BLaER1 treated with 17β-estradiol and CSF1 and Interleukin-3, amounts not matched to agents 10 nM and 100 nM (cell line): Measurements from ENCODE around the gene EFS.

Experiments used
- H3K27ac ChIP-seq, 11 experiments: shearing (Covaris generic); formaldehyde crosslinking; 2 replicates each; pipeline ENCODE4 v1.8.1; 2022
- H3K27me3 ChIP-seq, 11 experiments: shearing (Covaris generic); formaldehyde crosslinking; 2 replicates each; pipeline ENCODE4 v1.8.1; 2022
- H3K36me3 ChIP-seq, 11 experiments: shearing (Covaris generic); formaldehyde crosslinking; 2 replicates each; pipeline ENCODE4 v1.8.1; 2022
- H3K4me1 ChIP-seq, 10 experiments: shearing (Covaris generic); formaldehyde crosslinking; 2 replicates each; pipeline ENCODE4 v1.8.1; 2022
- H3K4me2 ChIP-seq, 11 experiments: shearing (Covaris generic); formaldehyde crosslinking; 2 replicates each; pipeline ENCODE4 v1.8.1; 2022
- H3K4me3 ChIP-seq, 10 experiments: shearing (Covaris generic); formaldehyde crosslinking; 2 replicates each; pipeline ENCODE4 v1.8.1; 2022
- H3K9ac ChIP-seq, 11 experiments: shearing (Covaris generic); formaldehyde crosslinking; 2 replicates each; pipeline ENCODE4 v1.8.1; 2022
- H3K9me3 ChIP-seq, 11 experiments: shearing (Covaris generic); formaldehyde crosslinking; replicated peaks in 1 of 11; 2 replicates each; pipeline ENCODE4 v1.8.1; 2022
- H4K20me1 ChIP-seq, 11 experiments: shearing (Covaris generic); formaldehyde crosslinking; 2 replicates each; pipeline ENCODE4 v1.8.1; 2022
- Cebpa-rat ChIP-seq, 11 experiments: shearing (Covaris generic); IDR thresholded peaks; 2 replicates each; pipeline ENCODE4 v1.8.1; 2022

The EFS gene

DNA sequence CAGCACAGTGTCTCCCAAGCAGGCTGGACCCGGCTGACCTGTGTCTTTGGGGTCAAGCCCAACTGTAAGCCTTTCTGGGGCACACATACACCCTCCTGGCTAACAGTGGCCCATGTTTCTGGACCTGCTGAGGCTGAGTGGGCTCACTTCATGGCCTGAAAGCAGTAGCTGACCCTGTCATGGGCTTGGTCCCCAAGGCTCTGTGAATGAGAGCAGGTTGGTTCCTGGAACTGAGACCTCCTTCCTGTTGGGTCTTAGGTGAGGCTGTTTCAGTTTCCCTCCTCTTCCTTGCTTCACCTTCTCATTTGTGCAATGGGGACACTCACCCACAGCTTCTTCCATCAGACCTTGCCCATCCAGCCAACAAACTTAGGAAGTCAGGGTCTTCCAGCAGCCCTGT, 6.9 kb upstream of the EFS start:
- TF ChIP-seq Cebpa-rat (IDR thresholded peaks at IDR 0.05) = no peak
- peaks cover 9 to 15% (median 12%) of the 10 kb centered on the region in 10 experiments; a peak in 19 of 20 replicates for H3K4me1 ChIP-seq
- no peak overlapping the region for H3K9ac ChIP-seq
- H3K4me2 ChIP-seq = no peak overlapping the region
- H3K4me3 ChIP-seq = no peak overlapping the region
- no peak overlapping the region for H3K27ac ChIP-seq
- no peaks in the 10 kb centered on the region; a peak in 1 of 22 replicates for H3K27me3 ChIP-seq
- no peaks in the 10 kb centered on the region for H4K20me1 ChIP-seq
- H3K36me3 ChIP-seq = no peaks in the 10 kb centered on the region
- H3K9me3 ChIP-seq = no peaks in the 10 kb centered on the region

DNA sequence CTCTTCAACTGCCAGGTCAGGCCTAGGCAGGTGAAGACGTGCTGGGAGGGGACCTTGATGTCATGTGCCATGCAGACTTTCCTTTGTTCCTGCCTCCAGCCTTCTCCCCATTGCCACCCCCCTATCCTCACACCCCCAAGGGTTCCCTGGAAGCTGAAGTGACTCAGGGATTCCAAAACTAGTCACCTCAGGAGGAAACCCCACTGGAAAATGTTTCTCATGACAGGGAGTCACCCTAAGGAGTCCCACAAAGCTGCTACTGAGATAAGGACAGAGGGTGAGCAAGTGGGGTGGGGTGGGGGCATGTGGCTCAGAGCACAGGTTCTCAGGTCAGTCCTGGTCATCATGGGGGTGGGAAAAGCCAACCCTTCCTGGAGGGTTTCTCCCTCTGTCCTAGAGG, 5.2 kb upstream of the EFS start:
- Histone ChIP-seq H3K9me3 (peaks cover 0 to 8% (median 6%) of the 10 kb centered on the region in 11 experiments; a peak in 8 of 22 replicates), H3K9ac (no peak overlapping the region), H3K27me3 (peaks cover 0 to 9% (median 8%) of the 10 kb centered on the region in 11 experiments; a peak in 18 of 22 replicates), H4K20me1 (no peaks in the 10 kb centered on the region), H3K4me1 (no peaks in the 10 kb centered on the region), H3K4me2 (no peak overlapping the region), H3K4me3 (no peak overlapping the region), H3K36me3 (no peaks in the 10 kb centered on the region), H3K27ac (no peak overlapping the region)
- no peak for TF ChIP-seq Cebpa-rat (IDR thresholded peaks at IDR 0.05)

DNA sequence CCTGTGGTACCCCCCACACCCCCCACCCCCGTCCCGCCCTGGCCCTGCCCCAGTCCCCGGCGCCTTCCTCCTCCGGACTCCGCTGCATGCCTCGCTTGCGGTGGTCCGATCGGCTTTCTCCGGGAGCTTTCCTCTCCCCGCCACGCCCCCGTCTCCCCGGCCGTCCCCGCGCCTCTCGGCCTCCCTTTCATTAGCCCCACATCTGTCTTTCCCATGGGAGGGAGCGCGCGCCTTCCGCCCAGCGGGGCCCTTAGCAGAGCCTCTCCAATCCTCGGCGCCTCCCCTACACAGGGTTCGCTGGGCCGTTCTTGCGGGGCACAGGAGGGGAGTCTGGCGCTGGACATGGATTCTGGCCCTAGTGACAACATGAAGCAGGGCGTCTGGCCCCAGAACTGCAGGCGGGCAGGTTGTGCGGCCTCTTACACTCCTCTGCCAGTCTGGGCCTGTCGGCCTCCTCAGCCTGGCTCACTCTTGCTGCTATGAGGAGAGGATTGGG, 1.5 kb upstream of the EFS start:
- Histone ChIP-seq H3K27me3 (peaks cover 6 to 27% (median 21%) of the 10 kb centered on the region in 11 experiments; a peak in 20 of 22 replicates), H3K27ac (no peak overlapping the region), H3K4me3 (no peak overlapping the region), H3K36me3 (no peaks in the 10 kb centered on the region), H4K20me1 (no peaks in the 10 kb centered on the region), H3K4me2 (no peak overlapping the region), H3K9ac (no peak overlapping the region), H3K9me3 (peaks cover 0 to 12% (median 7%) of the 10 kb centered on the region in 11 experiments; a peak in 8 of 22 replicates), H3K4me1 (peaks cover 0 to 12% (median 0%) of the 10 kb centered on the region in 10 experiments; a peak in 4 of 20 replicates)
- no peak for TF ChIP-seq Cebpa-rat (IDR thresholded peaks at IDR 0.05)

DNA sequence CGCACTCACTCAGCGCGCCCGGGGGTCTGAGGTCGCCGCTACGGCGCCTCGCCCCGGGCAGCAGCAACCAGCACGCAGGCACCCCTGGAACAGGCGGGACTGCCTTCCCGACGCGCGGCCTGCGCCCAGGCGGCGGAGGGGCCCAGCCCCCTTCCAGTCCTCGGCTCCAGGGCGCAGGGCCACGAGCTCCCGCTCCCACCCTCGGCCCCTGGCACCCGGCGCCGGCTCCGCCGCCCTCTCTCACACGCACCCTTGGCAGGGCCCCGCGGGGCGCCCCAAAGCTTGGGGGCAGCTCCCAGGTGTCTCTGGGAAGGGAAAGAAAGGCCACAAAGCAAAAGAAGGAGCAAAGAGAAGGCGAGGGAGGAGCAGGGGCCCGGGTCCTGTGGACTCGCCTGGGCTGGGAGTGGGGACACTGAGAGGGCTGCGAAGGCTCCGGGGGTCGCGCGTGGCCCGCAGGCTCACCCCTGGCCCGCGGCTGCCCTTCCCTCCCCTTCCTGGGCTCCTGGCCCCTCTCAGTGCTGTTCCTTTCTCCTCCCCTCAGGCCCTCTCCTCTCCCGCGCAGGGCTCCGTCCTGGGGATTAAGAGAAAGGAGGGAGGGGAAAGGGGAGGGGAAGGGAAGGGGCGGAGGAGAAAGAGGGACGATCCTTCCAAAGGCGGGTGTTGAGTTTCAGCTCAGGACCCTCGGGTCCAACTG, 907 bp upstream of the EFS start:
- Histone ChIP-seq H3K4me1 (peaks cover 0 to 12% (median 0%) of the 10 kb centered on the region in 10 experiments; a peak in 4 of 20 replicates), H4K20me1 (no peaks in the 10 kb centered on the region), H3K9ac (no peak overlapping the region), H3K27ac (no peak overlapping the region), H3K4me2 (no peak overlapping the region), H3K4me3 (no peak overlapping the region), H3K9me3 (peaks cover 0 to 12% (median 7%) of the 10 kb centered on the region in 11 experiments; a peak in 8 of 22 replicates), H3K27me3 (peaks cover 6 to 27% (median 21%) of the 10 kb centered on the region in 11 experiments; a peak in 20 of 22 replicates), H3K36me3 (no peaks in the 10 kb centered on the region)
- TF ChIP-seq Cebpa-rat (IDR thresholded peaks at IDR 0.05) = no peak

DNA sequence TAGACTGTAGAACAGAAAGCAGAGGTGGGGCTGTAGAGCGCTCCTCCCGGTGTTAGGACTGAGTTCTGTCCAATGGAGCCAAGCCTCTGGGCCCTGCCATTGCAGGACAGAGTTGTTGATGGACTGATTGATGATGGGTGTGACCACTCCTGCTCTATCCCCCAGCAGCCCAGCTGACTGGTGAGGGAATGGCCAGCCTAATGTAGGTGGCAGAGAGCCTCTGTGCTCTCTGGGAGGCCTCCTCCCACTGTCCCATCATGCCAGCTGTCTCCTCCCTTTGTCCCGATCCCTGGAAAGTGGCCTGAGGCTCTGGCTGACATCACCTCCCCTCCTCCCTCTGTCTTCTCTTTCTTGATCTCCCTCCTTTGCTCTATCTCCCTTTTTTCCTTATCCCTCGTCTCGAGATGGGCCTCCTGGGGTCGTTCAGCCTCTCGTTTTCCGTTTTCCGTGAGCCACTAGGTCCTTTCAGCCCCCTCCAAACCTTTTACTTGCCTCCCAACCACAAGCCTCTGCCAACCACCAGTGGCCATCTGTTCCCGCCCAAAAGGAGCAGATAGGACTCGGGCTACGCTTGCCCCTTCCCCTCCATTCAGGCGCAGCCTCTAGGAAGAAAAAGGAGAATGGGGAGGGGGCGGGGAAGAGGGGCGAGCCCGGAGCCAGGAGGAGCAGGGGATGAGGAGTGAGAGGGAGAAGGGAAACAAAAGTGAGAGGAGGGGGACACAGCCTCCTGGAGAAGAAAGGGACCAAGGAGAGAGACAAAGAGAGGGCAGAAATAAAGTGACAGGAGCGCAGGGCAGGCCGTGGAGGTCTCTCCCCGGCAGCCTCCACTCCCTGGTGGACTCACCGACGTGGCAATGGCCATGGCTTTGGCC, 572 bp downstream of the EFS start:
- no peak overlapping the region for H3K4me3 ChIP-seq
- H3K4me2 ChIP-seq = no peak overlapping the region
- H3K27ac ChIP-seq = no peak overlapping the region
- peaks cover 0 to 12% (median 0%) of the 10 kb centered on the region in 10 experiments; a peak in 4 of 20 replicates for H3K4me1 ChIP-seq
- H4K20me1 ChIP-seq = no peaks in the 10 kb centered on the region
- peaks cover 6 to 27% (median 21%) of the 10 kb centered on the region in 11 experiments; a peak in 20 of 22 replicates for H3K27me3 ChIP-seq
- H3K36me3 ChIP-seq = no peaks in the 10 kb centered on the region
- no peak overlapping the region for H3K9ac ChIP-seq
- TF ChIP-seq Cebpa-rat (IDR thresholded peaks at IDR 0.05) = no peak
- H3K9me3 ChIP-seq = peaks cover 0 to 12% (median 7%) of the 10 kb centered on the region in 11 experiments; a peak in 8 of 22 replicates

DNA sequence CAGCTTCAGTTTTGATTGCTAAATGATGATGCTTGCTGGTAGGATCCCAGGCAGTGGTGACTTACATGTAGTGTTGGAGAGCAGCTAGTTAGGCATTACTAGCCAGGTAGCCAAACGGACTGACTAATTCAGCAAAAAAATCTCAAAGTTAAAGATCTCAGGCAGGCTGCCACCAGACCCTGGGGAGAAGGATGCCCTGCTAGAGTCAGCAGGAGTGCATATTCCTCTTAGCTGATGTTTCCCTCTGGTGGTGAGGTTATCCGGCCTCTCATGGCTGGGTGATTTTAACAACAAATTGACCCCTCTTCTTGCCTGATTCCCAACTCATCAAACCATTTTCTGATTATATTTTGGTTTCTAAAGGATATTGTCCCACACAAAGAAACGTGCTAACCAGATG, 2.8 kb downstream of the EFS start:
- no peak overlapping the region for H3K4me3 ChIP-seq
- H3K4me1 ChIP-seq = peaks cover 0 to 12% (median 0%) of the 10 kb centered on the region in 10 experiments; a peak in 4 of 20 replicates
- no peak overlapping the region for H3K27ac ChIP-seq
- no peak overlapping the region for H3K9ac ChIP-seq
- no peak overlapping the region for H3K4me2 ChIP-seq
- no peak for TF ChIP-seq Cebpa-rat (IDR thresholded peaks at IDR 0.05)
- peaks cover 0 to 12% (median 7%) of the 10 kb centered on the region in 11 experiments; a peak in 8 of 22 replicates for H3K9me3 ChIP-seq
- H3K27me3 ChIP-seq = peaks cover 6 to 27% (median 21%) of the 10 kb centered on the region in 11 experiments; a peak in 20 of 22 replicates
- no peaks in the 10 kb centered on the region for H4K20me1 ChIP-seq
- H3K36me3 ChIP-seq = no peaks in the 10 kb centered on the region

DNA sequence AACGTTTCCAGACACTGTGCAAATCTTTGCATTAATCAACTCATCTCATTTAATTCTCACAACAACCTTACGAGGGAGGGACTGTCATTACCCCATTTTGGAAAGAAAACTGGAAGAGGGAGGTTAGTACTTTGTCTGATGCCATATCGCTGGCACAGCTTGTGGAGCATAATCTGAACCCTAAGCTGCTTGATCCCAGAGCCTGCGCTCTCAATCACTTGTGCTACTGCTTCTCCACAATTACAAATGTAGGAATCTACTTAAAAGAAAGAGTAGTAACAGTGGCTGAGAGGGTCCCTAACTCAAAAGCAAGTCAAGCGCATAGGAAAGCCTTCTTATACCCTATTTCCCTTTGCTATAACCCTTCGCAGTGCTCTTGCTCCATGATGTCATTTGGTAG, 3.2 kb downstream of the EFS start:
- no peak for TF ChIP-seq Cebpa-rat (IDR thresholded peaks at IDR 0.05)
- no peak overlapping the region for H3K9ac ChIP-seq
- H3K27me3 ChIP-seq = peaks cover 6 to 27% (median 21%) of the 10 kb centered on the region in 11 experiments; a peak in 20 of 22 replicates
- H3K27ac ChIP-seq = no peak overlapping the region
- no peak overlapping the region for H3K4me2 ChIP-seq
- no peaks in the 10 kb centered on the region for H4K20me1 ChIP-seq
- no peak overlapping the region for H3K4me3 ChIP-seq
- no peaks in the 10 kb centered on the region for H3K36me3 ChIP-seq
- peaks cover 0 to 12% (median 7%) of the 10 kb centered on the region in 11 experiments; a peak in 8 of 22 replicates for H3K9me3 ChIP-seq
- H3K4me1 ChIP-seq = peaks cover 0 to 12% (median 0%) of the 10 kb centered on the region in 10 experiments; a peak in 4 of 20 replicates

DNA sequence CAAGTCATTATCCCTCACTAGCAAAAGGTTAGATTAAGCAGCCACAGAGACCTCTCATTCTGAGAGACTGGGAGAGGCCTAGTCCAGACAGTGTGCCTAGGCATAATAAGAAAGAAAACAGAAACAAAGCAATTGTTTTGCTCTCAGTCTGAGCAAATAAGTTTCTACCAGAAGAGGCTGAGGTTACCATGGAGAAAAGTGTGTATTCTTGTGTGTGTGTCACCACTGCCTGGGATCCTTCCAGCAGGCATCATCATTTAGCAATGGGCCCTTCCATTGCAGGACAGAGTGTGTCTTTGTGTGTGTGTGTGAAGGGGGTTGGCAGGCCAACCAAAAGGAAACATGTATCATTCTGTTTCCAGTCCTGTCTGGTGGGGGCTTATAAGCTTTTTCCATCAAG, 3.7 kb downstream of the EFS start:
- Histone ChIP-seq H3K4me2 (no peak overlapping the region), H3K9ac (no peak overlapping the region), H3K9me3 (peaks cover 0 to 12% (median 7%) of the 10 kb centered on the region in 11 experiments; a peak in 8 of 22 replicates), H3K27ac (no peak overlapping the region), H3K4me1 (peaks cover 0 to 12% (median 0%) of the 10 kb centered on the region in 10 experiments; a peak in 4 of 20 replicates), H3K4me3 (no peak overlapping the region), H4K20me1 (no peaks in the 10 kb centered on the region), H3K27me3 (peaks cover 6 to 27% (median 21%) of the 10 kb centered on the region in 11 experiments; a peak in 20 of 22 replicates), H3K36me3 (no peaks in the 10 kb centered on the region)
- TF ChIP-seq Cebpa-rat (IDR thresholded peaks at IDR 0.05) = no peak
